CD4-positive, alpha-beta T cell treated with Interleukin-4 for 1 hour (primary cell): ENCODE results near the gene VPS37C.
"Not testable (repeated sequence)": the region's sequence is repeated elsewhere in the genome, so short reads cannot be mapped to it uniquely, and the experiment has no call there.

Source experiments
- DNase-seq, 2 donors: peaks; one replicate each; pipeline ENCODE4 v3.0.0-alpha.2; 2020 to 2022

VPS37C gene

DNA sequence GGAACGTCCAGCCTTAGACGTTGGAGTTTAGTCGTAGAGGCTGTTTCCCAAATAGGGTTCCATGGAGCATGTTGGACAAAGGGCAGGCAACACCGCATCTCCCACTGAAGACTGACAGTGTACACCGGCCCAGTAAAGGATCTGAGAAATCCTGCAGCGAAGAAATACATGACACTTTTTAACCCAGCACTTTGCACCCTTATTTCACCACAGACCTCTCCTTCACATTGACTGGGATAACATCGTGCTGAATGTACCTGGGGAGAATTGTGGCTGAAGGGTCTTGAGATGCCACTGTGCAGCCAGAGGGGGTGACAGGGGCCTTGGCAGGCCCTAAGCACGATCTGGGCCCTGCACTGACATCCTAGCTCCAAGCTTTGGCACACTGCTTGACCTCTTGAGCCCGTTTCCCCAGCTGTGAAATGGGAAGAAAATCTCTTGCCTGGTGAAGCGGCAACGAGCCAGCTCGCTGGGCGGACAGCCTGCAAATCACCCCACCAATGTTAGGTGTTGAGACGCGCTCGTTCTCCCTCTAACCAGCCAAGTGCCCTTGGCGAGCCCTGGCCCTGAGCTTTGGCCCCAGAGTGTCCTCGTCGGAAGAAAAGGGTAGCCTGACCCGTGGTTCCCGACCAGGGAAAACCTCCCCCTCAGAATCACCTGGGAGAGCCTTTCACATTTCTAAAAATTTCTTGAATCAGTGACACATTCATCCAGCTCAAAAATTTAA, 45.6 kb downstream of the VPS37C start:
- no peak for DNase-seq

DNA sequence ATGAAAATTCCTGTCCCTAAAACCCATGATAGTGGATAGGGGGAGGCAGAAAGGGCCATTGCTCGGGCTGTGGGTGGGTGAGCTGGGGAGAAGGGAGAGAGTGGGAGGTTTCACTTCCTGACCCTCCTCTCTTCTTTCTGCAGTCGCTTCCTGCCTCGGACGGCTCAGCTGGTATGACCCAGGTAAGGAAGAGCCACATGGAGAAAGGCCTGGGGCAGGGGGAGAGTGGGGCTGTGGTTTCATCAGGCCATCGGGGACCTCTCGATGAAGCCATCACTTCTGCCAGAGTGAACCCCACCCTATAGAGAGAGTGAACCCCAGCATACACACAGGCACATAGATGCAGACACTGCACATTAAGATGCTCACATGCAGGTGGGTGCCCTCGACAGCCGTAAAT, 46.3 kb downstream of the VPS37C start:
- DNase-seq = no peak

DNA sequence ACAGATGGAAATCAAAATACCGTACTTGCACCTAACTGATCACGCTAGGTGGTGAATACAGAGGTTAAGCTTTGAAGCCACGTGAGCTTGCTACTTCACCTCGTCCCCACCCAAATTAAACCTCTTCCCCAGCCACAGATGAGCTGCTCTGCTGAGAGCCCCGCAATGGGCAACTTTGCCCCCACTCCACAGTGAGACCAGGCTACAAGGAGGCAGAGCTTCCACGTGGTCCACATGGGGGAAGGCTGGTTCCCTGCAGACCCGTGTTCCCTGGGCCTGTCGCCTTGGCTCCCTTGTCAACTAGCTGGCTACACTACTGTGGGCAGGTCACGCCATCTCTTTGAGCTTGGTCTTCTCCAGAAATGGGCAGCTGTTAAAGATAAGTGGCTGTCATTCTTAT, 48.0 kb downstream of the VPS37C start:
- no peak for DNase-seq

DNA sequence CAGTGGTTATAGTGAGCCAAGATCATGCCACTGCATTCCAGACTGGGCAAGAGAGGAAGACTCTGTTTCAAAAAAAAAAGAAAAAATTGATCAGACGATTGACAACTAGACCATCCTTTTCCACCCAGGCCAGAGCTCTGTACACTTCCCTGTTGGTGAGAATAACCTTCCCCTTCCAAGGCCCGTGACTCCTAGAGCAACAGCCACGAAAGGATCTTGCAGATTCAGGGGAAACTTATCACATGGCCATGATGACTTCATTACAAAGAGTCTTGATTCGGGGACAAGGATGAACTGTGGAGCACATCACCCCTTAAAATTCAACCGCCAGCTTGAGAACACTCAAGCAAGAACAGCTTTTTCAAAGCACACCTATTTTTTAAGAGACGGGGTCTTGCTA, 48.7 kb downstream of the VPS37C start:
- DNase-seq = no peak

DNA sequence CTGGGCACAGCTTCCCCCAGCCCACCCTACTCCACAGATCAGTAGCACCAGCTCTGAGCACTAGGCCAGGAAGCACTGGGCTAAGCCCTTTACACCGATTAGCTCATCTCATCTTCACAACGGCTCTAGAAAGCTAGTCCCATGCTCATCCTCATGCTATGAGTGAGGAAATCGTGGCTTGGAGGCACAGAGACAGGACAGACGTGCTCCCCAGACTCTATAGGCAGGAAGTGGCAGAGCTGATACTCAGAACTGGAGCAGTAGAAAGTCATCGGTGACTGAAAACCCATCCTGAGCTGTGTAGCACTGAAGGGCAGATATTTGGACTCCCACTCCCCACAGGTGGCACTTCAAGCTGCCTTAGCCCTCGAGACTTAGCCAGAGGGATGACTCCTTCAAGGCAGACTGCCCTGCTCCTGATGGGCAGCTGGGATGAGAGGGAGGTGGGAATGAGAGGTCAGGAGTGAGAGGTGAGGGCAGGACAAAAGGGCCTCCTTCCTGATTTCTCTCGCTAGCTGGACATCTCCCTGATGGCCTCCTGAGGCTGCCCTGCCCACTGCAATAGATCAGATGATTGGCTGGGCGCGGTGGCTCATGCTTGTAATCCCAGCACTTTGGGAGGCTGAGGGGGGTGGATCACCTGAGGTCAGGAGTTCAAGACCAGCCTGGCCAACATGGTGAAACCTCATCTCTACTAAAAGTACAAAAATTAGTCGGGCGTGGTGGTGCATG, 49.3 kb downstream of the VPS37C start:
- peak; percentile 57 to 74 for DNase-seq

DNA sequence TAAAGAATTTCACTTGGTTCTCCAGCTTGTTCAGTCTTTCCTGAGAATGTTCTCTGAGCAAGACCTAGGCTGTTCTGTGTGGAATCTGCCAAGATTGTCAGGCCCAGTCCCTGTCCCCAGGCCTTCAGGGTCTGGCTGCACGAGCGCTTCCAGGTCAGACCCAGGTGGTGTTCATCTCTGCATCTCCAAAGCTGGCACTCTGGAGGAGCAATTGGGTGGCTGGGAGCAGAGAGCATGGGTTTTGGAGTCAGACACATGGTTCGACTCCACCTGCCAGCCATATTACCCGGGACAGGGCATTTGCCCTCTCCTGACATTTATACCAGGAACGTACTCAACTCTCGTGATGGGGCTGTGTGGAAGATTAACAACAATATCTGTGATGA, 50.2 kb downstream of the VPS37C start:
- no peak for DNase-seq

DNA sequence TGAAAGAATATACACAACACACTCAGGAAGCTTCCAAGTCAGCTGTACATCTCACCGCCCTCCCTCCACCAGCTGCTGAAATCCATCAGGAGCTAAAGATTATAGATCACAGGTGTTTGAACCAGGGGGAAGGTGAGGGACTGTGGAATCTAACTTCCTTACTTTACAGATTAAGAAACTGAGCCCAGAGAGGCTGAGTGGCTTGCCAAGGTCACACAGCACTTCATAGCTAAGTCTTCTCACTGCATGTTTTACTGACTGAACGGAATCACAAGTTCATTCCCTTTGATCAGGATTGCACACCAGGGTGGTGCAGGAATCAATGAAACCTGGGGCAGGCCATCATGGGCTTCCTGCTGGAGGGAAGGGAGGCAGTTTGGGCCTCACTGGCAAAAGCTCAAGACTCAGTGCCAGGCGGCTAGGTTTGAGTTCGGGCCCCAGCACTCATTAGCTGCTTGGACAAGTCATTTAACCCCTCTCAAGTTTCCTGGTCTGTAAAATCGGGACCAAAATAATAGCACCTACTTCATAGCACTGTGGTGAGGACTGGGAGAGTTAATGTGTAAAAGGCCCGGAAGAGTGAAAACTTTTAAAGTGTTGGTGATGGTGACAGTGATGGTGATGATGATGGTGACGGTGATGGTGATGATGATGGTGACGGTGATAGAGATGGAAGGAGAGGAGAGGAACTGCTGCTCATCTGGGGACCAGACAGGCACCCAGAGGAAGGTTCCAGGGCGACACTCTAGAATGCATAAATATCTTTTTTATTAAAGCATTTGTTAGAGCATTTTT, 50.8 kb downstream of the VPS37C start:
- peak in 1 of 2 donors; percentile 69 for DNase-seq

DNA sequence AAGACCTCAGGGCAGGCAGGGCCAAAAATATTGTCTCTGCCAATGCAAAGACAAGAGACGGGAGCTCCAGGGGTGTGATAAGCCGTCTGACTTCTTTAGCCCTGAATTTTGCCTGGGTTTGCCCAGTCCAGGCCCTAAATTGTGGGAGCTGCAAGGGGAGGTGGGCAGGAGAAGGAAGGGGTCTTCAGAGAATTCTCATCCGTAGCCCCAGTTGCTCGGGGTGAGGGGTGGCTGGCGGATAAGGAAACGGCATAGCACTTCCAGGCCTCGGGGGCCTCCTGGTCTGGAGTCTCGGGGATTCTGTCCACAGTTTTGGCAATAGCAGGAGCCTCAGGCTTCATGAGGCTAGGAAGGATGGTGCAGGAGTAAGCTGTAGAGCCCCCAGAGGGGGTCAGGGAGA, 51.6 kb downstream of the VPS37C start:
- DNase-seq = no peak

DNA sequence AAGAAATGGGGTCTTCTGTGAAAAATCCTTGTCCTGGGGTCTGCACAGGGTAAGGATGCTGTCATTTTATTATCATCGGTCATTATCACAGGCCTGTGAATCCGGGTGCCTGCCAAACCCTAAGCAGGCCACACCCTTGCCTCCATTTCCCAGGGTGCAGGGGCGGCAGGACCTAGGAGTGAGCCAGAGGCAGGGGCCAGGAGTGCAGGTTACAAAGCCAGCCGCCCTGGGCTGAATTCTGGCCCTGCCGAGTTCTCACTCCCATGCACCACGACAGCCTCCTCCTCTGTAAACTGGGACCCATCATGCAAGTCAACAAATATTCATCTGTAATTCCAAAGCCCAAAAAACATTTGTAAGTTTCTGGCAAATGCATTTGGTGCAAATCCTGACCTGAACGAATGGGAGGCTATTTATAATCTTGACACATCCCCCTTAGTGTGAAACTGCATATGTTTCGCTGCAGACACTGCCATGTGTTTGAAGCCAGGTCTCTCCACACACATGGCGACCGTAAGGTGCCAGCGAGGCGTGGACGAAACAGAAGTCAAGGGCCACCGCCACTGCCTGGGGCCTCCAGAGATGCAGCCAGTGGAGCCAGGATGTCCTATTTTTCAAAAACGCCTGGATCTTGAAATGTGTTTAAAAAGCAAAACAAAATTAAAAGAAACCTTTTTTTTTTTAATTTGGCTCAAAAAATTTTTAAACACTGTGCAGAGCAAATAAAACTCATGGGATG, 52.2 kb downstream of the VPS37C start:
- DNase-seq = no peak

DNA sequence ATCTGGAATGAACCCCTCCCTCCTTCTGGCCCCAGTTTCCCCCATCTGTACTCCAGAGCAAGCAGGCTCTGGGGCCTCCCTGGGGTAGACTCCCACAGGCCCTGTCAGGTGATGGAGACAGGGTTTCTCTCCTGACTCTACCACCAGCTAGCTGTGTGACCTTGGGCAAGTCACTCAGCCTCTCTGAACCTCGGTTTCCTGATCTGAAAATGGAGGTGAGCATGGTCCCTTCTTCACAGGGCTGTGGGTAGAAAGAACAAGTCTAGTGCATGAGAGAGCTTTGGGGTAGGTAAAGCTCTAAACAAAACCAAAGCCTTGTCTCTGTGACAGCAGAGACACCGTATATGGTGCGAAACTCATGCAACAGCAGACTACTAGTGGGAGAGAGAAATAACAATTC, 53.3 kb downstream of the VPS37C start:
- no peak for DNase-seq

DNA sequence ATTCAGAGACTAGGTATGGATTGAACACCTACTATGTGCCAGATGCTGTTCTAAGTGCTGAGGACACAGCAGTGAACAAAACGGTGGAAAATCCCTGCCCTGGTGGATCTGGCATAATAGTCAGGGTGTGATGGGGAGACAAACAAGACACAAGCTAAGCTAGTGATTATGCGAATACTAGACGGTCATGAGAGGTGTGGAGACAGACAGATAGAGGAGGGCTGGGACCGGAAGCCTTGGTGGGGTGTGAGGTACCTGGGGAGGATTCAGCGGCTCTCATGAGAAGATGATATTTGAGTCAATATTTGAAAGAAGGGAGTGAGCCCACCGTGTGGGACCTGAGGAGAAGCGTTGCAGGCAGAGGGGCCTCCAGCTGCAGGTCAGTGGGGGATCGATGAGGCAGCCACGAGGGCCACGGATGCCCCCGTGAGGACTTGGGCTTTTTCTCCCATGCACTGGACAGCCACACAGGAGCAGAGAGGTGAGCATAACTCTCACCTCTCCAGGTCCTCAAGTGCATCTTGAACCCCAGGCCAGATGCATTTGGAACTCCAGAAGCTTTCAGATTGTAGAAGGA, 54.2 kb downstream of the VPS37C start:
- DNase-seq = no peak

DNA sequence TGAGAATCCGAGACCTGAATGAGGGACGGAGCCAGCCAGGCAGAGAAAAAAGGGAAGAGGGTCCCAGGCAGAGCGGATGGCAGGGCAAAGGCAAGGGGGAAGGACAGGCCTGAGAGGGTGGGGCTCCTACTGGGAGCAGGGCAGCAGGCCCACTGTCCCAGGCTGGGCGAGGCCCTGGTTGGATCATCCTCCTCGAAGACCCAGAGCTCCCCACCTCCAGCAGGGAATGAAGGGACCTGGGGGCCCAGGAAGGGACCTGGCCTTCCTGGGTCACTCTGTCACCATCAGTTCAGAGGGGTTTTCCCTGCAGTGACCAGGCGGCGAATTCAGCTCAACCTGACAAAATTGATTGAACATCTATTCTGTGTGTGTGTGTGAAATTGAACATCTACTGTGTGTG, 54.9 kb downstream of the VPS37C start:
- DNase-seq = no peak

DNA sequence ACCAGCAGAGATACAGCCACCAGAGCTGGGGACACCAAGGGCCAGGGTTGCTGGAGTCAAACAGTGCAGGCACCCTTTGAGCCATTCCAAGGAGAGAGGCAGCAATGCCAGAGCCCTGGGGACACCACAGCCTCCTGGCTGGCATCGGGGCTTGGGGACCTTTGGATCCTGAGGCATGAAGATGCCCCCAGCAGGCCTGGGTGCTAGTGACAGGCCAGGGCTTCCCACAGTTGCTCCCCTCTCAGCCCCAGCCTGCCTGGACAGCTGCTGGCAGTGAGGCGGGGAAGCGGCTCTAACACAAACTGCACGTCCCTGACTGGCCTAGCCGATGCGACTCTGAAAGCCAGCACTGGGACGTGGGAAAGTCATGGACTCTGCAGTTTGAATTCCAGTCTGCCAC, 56.3 kb downstream of the VPS37C start:
- no peak for DNase-seq

DNA sequence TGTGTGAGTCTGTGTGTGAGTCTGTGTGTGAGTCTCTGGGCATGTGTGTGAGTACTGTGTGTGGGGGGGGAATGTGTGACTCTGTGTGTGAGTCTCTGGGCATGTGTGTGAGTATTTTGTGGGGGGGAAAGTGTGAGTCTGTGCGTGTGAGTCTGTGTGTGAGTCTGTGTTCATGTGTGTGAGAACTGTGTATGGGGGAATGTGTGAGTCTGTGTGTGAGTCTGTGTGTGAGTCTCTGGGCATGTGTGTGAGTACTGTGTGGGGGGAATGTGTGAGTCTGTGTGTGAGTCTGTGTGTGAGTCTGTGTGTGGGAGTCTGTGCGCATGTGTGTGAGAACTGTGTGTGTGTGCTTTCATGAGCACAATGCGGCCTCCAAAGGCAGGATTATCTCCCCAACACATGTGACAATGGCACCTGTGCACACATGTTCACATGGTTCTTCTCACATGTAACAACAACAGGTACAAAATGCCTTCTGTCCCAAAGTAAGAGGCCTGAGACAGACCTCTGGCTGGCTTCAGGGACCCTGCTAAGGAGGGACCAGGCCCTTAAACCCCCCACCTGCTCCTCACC, 57.3 kb downstream of the VPS37C start:
- DNase-seq = no peak

DNA sequence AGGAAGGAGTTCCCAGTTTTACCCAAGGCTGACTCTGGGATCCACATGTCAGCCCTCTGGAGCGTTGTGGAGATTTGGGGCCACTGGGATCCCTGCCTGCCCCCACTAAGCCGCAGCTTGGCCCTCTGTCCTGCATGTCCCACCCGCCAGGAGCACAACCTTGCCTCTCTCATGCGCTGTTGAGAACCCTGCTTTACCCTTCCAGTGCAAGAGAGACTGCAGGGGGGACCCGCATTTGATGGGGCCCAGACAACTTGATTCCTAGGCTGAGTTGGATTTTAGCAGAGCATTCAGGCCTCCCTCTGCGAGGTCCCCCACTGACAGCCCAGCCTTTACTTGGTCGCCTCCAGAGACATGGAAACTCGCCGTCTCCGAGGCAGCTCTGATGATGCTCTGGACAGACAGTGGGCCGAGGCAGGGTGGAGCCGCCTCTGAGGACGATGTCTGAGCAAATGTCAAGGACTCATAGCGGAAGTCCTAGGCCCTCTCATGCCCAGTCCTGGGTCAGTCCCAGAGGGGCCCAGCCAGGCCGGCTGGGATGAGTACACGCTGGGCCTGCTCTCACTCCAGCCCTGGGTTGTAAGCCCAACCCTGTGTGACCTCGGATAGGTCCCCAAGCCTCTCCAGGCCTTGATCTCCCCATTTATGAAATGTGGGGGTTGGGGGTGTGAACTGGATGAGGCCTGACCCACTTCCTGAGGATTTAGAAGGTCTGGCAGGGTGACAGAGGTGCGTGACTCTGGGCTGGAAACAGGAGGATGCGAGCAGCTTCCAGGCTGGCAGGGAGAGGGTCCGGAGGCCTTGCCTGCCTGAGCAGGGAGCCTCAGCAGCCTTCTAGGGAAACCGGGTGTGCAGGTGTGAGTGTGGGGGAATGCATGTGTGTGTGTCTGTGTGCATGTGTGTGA, 58.3 kb downstream of the VPS37C start:
- DNase-seq = peak in 1 of 2 donors; percentile 56

DNA sequence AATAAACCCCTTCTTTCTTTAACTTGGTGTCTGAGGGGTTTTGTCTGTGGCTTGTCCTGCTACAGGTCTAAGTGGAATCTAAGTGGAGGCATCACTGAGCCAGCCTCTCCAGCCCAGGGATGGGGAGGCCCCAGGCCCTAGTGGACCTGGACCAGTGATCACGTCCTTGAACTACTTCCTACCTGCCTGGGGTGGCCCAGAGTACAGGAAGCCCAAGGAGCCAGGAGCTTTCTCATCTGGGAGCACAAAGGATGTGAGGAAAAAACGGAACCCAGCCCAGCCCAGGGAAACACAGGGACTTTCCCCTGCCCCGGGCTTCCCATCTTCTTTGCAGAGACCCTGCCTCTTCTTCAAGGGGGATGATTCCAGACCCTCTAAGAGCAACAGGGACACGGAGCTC, 62.4 kb downstream of the VPS37C start:
- DNase-seq = no peak

DNA sequence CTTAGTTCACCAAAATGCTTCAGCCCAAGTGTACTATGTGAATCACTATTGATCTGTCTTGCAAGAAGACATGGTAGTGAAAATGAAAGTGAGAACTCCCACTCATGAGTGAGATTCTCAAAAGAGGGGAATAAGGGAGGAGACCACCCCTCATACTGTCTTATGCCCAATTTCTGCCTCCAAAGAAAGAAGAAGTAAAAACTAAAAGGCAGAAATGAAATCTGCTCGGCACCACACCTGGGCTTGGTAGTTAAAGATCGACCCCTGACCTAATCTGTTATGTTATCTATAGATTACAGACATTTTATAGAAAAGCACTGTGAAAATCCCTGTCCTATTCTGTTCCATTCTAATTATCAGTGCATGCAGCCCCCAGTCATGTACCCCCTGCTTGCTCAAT, 63.0 kb downstream of the VPS37C start:
- not testable (repeated sequence) for DNase-seq

DNA sequence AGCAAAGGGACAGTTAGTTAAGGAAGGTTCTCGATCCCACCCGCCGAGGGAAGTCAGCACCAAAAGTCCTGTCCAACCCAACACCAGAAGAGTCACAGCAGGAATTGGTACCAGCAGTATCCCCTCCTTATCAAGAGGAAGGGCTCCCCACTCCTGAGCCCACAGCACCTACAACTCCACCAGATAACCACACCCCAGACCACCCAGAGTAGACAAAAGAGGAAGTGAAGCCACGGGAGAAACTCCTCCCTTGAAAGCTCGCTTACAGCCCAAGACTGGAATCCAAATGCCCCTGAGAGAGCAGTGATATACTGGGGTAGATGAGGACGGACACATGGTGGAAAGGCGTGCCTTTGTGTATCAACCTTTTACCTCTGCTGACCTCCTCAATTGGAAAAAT, 66.2 kb downstream of the VPS37C start:
- no peak for DNase-seq

DNA sequence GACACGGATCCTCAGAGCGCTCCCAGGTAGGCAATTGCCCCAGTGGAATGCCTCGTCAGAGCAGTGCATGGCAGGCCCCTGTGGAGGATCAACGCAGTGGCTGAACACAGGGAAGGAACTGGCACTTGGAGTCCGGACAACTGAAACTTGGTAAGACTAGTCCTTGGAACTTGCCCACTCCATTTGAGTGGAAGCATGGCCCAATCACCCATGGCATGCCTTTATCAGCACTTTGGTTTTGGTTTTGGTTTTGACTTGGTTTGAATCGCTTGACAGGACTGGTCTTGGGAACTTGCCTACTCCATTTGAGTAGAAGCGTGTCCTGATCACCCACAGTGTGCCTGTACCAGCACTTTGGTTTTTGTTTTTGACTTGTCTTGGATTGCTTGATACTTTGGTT, 67.1 kb downstream of the VPS37C start:
- DNase-seq = not testable (repeated sequence)

DNA sequence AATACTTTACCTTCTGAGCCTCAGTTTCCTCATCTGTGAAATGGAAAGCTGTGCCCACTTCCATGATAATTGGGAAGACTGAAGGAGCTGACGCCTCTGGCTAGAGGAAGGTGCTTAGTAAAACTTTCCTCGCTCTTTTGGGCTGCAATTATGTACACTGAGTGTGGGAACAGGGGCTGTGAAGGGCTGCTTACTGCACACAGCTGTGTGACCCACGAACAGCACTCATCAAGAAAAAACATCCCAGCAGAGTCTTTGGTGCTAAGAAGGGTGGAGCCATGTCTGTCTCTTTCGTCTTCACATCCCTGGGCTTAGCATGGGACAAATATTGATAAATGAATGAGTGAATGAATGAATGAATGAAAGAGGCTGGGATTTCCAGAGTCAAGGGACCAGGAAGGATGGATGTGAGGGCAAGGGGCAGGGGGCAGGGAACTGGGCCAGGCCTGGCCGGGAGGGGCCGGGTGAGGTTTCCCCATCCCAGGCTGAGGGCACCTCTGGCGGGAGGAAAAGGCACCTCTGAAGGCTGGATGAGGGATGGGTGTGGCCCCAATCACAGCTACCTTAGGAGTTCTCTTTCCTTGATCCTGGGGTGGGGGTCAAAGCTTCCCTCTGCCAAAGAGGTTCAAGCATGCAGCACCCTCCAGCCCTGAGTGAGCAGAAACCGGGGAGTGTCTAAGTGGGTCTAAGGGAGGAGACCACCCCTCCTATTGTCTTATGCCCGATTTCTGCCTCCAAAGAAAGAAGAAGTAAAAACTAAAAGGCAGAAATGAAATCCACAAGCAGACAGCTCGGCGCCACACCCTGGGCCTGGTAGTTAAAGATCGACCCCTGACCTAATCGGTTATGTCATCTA, 68.1 kb downstream of the VPS37C start:
- no peak for DNase-seq
